AG10803 (cell line): ENCODE data around the gene PATL2.
"Not testable (repeated sequence)": the region's sequence is repeated elsewhere in the genome, so short reads cannot be mapped to it uniquely, and the experiment has no call there.

Source experiments
- DNase-seq: peaks from one replicate; pipeline ENCODE4 v3.0.0; 2010; ENCODE audit warnings: low read depth
- H3K4me3 ChIP-seq: 2 replicates; pipeline ENCODE4 v1.5.1; 2011; ENCODE audit warnings: mild to moderate bottlenecking, low read length, control low read depth
- TF ChIP-seq, protein P1 (sequence below): conservative IDR thresholded peaks from 2 replicates; pipeline ENCODE4 v1.5.1; 2011; ENCODE audit warnings: mild to moderate bottlenecking, low read length, control low read depth, inconsistent platforms

Gene PATL2

GRCh38 chr15:44734839-44735481, 23.8 kb upstream of the PATL2 start:
- TF ChIP-seq, protein P1, sequence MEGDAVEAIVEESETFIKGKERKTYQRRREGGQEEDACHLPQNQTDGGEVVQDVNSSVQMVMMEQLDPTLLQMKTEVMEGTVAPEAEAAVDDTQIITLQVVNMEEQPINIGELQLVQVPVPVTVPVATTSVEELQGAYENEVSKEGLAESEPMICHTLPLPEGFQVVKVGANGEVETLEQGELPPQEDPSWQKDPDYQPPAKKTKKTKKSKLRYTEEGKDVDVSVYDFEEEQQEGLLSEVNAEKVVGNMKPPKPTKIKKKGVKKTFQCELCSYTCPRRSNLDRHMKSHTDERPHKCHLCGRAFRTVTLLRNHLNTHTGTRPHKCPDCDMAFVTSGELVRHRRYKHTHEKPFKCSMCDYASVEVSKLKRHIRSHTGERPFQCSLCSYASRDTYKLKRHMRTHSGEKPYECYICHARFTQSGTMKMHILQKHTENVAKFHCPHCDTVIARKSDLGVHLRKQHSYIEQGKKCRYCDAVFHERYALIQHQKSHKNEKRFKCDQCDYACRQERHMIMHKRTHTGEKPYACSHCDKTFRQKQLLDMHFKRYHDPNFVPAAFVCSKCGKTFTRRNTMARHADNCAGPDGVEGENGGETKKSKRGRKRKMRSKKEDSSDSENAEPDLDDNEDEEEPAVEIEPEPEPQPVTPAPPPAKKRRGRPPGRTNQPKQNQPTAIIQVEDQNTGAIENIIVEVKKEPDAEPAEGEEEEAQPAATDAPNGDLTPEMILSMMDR = no peak
- DNase-seq = no peak
- no peak overlapping the region for H3K4me3 ChIP-seq

GRCh38 chr15:44729408-44730127, 18.4 kb upstream of the PATL2 start:
- DNase-seq = no peak

DNA sequence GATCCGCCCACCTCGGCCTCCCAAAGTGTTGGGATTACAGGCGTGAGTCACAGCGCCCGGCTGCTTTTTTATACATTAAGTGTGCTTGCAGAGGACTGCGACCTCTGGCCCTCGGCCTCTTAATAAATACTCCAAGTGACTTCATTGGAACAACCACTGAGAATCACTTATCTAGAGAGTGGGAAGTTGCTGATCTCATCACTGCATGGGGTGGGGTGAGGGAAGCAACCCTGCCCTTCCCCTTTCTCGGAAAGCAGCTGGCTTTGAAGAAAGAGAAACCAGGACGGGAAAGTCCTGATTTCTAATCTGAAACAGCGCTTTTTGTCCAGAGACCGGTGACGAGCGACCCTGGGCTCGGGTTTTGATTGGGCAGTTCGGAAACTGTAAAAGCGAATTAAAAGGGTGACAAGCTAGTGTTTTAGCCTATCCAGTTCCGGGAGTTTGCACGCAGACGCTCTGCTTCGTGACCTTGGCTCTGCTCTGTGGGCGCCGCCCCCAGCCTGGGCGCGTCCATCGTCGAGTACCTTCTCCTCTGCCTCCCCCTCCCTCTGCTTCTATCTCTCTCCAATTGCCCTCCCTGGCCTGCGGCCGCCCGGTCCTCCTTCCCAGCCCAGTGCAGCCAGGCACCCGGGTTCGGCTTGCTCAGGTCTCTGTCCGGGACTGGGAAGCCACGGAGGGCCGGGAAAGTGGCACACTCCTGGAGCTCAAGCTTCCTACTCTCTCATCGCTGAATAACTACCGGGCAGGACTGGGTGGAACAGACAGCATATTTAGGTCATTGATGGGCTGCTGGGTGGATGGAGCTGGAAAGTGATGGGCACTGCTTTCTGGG, 17.7 kb upstream of the PATL2 start:
- TF ChIP-seq, protein P1 = no peak
- H3K4me3 ChIP-seq = peak overlapping the region; percentile 93
- DNase-seq = peak; percentile 97

More at GRCh38 chr15:44729408-44730127, 18.4 kb upstream of the PATL2 start:
- TF ChIP-seq, protein P1 = no peak
- H3K4me3 ChIP-seq = peak overlapping the region; percentile 93

GRCh38 chr15:44728232-44728575, 17.1 kb upstream of the PATL2 start:
- H3K4me3 ChIP-seq = peak overlapping the region; percentile 93

GRCh38 chr15:44727485-44728231, 16.5 kb upstream of the PATL2 start:
- H3K4me3 ChIP-seq = no peak overlapping the region
- DNase-seq = no peak
- TF ChIP-seq, protein P1 = no peak

More at GRCh38 chr15:44728232-44728575, 17.1 kb upstream of the PATL2 start:
- not testable (repeated sequence) for DNase-seq

GRCh38 chr15:44726568-44727484, 15.7 kb upstream of the PATL2 start:
- peak overlapping the region; percentile 41 for H3K4me3 ChIP-seq
- TF ChIP-seq, protein P1 = peak; percentile 31
- DNase-seq = peak; percentile 93
